PC-9 (cell line): Measurements from ENCODE around the gene HOMER2. TPM values are rescaled to one million over a fixed set of nuclear protein-coding genes. Genes with fewer than 3 reads are reported as not detected.
A peak's percentile ranks its signal among the peaks of the same experiment; 100 is the strongest.

Source experiments
- BruUV-seq: library from RNA; stranded (reverse); fragments of 400-500 nt; replicated peaks from 2 replicates; lab custom pipeline; 2021; lab: Mats Ljungman, UMichigan
- CTCF ChIA-PET: fragments of 300-600 bp; sonication (Branson Sonifier 250); formaldehyde crosslinking; loops from one replicate; lab custom pipeline; 2022; ENCODE audit warnings: antibody characterized with exemption; lab: Charles Lee
- POLR2A ChIA-PET: fragments of 300-600 bp; sonication (Branson Sonifier 250); formaldehyde crosslinking; loops from one replicate; lab custom pipeline; 2022; ENCODE audit warnings: antibody characterized with exemption; ENCODE audit not compliant: unreplicated experiment; lab: Charles Lee
- DNase-seq, 2 experiments: peaks; one replicate each; pipeline versions ENCODE4 v3.0.0 to v3.0.0-alpha.2; 2015 to 2022; ENCODE audit warnings: mixed read lengths in 1 of 2
- H2AFZ ChIP-seq: fragments of 200-600 bp; sonication (generic); 2 replicates; pipeline ENCODE4 v1.8.1; 2017; ENCODE audit warnings: antibody characterized with exemption
- H3F3A ChIP-seq: fragments of 200-600 bp; sonication (generic); 2 replicates; pipeline ENCODE4 v1.8.1; 2017; ENCODE audit warnings: antibody characterized with exemption, mild to moderate bottlenecking, low read depth; ENCODE audit not compliant: insufficient read depth
- H3K27ac ChIP-seq: fragments of 200-600 bp; sonication (generic); 2 replicates; pipeline ENCODE4 v1.6.1; 2016; ENCODE audit warnings: mixed run types
- H3K27me3 ChIP-seq: fragments of 200-600 bp; sonication (generic); 2 replicates; pipeline ENCODE4 v1.6.1; 2016; ENCODE audit warnings: low read depth, mixed run types; ENCODE audit not compliant: insufficient read depth
- H3K36me3 ChIP-seq: fragments of 200-600 bp; sonication (generic); 2 replicates; pipeline ENCODE4 v1.6.1; 2016; ENCODE audit warnings: low read depth, mixed run types
- H3K4me1 ChIP-seq: fragments of 200-600 bp; sonication (generic); replicated peaks from 2 replicates; pipeline ENCODE4 v1.6.1; 2016; ENCODE audit warnings: mixed run types; ENCODE audit not compliant: insufficient read depth
- H3K4me2 ChIP-seq: fragments of 200-600 bp; sonication (generic); 2 replicates; pipeline ENCODE4 v1.6.1; 2017; ENCODE audit warnings: mixed run types
- H3K4me3 ChIP-seq: fragments of 200-600 bp; sonication (generic); 2 replicates; pipeline ENCODE4 v1.6.1; 2016; ENCODE audit warnings: mixed run types
- H3K79me2 ChIP-seq: fragments of 200-600 bp; sonication (generic); 2 replicates; pipeline ENCODE4 v1.6.1; 2017; ENCODE audit warnings: low read depth, mixed run types
- H3K9me2 ChIP-seq: fragments of 200-600 bp; sonication (generic); 2 replicates; pipeline ENCODE4 v1.8.1; 2017; ENCODE audit warnings: mild to moderate bottlenecking; ENCODE audit not compliant: insufficient read depth
- H3K9me3 ChIP-seq: fragments of 200-600 bp; sonication (generic); 2 replicates; pipeline ENCODE4 v1.8.1; 2016; ENCODE audit warnings: low read depth; ENCODE audit not compliant: insufficient read depth
- H4K20me1 ChIP-seq: fragments of 200-600 bp; sonication (generic); 2 replicates; pipeline ENCODE4 v1.8.1; 2017; ENCODE audit not compliant: insufficient read depth
- EZH2 ChIP-seq: fragments of 200-600 bp; sonication (generic); IDR thresholded peaks from 2 replicates; pipeline ENCODE4 v1.8.0; 2017; ENCODE audit warnings: antibody characterized with exemption, low read depth
- intact Hi-C: fragments of 100-400 bp; cut with micrococcal nuclease; formaldehyde crosslinking; loops from one replicate; pipeline ENCODE4 v1.10.0; 2022; ENCODE audit not compliant: unreplicated experiment
- total RNA-seq: library from RNA; stranded (reverse); gene quantifications from 2 replicates; pipeline ENCODE4 v1.2.3, GENCODE V29; 2021
- TF ChIP-seq, protein P1 (sequence below): fragments of 200-600 bp; sonication (generic); conservative IDR thresholded peaks from 2 replicates; pipeline ENCODE4 v1.6.1; 2017; ENCODE audit warnings: mixed run types, antibody characterized with exemption, mild to moderate bottlenecking, moderate library complexity

The HOMER2 gene
- total RNA-seq, 1 experiment from 2014 or later, result 15.1 TPM

DNA sequence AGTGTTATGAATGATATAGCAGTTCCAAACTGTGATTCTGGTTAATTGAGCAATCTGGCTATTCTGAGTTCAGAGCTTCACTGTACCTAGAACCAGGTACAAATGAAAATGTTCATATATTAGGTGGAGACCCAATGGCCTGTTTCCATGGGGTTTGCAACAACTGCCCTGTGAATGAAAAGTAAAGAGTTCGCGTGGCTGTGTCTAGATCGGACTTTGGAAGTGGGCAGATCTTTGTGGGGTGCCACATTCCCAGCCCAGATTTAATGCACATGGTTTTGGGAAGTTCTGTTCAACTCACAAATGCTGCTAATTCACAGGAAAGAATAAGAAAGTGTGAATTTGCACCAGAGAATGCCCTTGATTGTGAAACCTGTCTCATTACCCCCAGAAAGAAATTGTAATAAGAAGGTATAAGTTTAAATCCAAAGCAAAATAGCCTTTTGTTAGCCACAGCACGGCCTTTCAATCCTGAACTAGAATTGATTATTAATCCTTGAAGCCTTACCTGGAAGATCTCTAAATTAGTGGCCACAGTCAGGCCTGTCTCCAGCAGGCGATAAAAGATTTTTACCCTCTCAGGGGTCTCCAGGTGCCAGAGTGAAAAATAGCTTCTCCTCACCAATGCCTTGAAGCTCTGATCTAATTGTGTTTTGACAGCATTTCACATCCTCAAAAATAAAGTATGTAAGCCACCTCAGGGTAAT lies 120.5 kb downstream of the HOMER2 start:
- peak overlapping the region; percentile 65 for H3K27ac ChIP-seq
- ChIA-PET CTCF (interaction anchor here (1.1 kb wide), 1 partner anchor 179 kb away, joined by 4 read pairs; the partner anchor contains the start of gene C15orf40), POLR2A (interaction anchor here (0.6 to 0.7 kb wide), 2 partner anchors 47 to 292 kb away, joined by 3 to 4 read pairs; partner anchors contain the start of gene RPS17)
- no peaks in the 10 kb centered on the region for H3K79me2 ChIP-seq
- no peak overlapping the region for H3K4me3 ChIP-seq
- peaks cover 22% of the 10 kb centered on the region for H3K4me1 ChIP-seq
- H2AFZ ChIP-seq, result no peak overlapping the region
- no peak for DNase-seq
- H3F3A ChIP-seq, result peaks cover 17% of the 10 kb centered on the region
- peak overlapping the region; percentile 42 for H3K4me2 ChIP-seq
- TF ChIP-seq, protein P1, sequence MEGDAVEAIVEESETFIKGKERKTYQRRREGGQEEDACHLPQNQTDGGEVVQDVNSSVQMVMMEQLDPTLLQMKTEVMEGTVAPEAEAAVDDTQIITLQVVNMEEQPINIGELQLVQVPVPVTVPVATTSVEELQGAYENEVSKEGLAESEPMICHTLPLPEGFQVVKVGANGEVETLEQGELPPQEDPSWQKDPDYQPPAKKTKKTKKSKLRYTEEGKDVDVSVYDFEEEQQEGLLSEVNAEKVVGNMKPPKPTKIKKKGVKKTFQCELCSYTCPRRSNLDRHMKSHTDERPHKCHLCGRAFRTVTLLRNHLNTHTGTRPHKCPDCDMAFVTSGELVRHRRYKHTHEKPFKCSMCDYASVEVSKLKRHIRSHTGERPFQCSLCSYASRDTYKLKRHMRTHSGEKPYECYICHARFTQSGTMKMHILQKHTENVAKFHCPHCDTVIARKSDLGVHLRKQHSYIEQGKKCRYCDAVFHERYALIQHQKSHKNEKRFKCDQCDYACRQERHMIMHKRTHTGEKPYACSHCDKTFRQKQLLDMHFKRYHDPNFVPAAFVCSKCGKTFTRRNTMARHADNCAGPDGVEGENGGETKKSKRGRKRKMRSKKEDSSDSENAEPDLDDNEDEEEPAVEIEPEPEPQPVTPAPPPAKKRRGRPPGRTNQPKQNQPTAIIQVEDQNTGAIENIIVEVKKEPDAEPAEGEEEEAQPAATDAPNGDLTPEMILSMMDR, result no peak; the same call in 1 of the 2 replicates
- no peak for TF ChIP-seq EZH2
- H3K9me3 ChIP-seq, result no peaks in the 10 kb centered on the region
- H3K36me3 ChIP-seq, result peaks cover 14% of the 10 kb centered on the region
- intact Hi-C loops, result no loop called here
- no peaks in the 10 kb centered on the region for H3K27me3 ChIP-seq
- BruUV-seq, result no TSS peak
- H3K9me2 ChIP-seq, result no peaks in the 10 kb centered on the region
- no peaks in the 10 kb centered on the region for H4K20me1 ChIP-seq

DNA sequence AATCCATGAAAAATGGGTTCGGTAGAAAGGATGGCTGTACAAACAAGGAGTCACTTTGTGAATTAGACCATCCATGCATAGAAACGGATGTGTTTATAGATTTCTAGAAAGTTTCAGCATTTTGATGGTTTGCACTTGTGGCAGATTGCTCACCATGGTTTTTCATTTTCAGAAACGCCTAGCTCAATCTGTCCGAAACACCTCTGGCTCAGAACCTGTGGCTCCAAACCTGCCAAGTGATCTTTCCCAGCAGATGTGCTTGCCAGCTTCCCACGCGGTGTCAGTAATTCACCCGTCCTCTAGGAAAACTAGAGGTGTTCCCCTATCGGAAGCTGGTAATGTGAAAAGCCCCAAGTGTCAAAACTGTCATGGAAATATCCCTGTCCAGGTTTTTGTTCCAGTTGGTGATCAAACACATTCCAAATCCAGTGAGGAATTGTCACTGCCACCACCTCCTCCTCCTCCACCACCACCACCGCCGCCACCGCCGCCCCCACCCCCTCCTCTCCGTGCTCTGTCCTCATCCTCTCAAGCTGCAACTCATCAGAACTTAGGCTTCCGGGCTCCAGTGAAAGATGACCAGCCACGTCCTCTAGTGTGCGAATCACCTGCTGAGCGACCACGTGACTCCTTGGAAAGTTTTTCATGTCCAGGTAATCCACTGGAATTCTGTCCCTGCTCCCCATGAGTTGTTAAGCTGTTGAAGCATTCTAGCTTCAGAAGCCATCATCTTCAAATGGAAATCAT lies 121.9 kb downstream of the HOMER2 start:
- Histone ChIP-seq H3K4me3 (no peak overlapping the region), H3K4me1 (peaks cover 22% of the 10 kb centered on the region), H3K9me2 (no peaks in the 10 kb centered on the region), H3K79me2 (no peaks in the 10 kb centered on the region), H3K27me3 (no peaks in the 10 kb centered on the region), H3K27ac (no peak overlapping the region), H4K20me1 (no peaks in the 10 kb centered on the region), H3F3A (peaks cover 17% of the 10 kb centered on the region), H3K36me3 (peaks cover 17% of the 10 kb centered on the region), H2AFZ (no peak overlapping the region), H3K4me2 (no peak overlapping the region), H3K9me3 (no peaks in the 10 kb centered on the region)
- no TSS peak for BruUV-seq
- POLR2A ChIA-PET, result interaction anchor here (0.5 kb wide), 1 partner anchor 501 kb away, joined by 14 read pairs; no protein-coding TSS in a partner anchor
- DNase-seq, result no peak
- intact Hi-C loops, result no loop called here
- CTCF ChIA-PET, result no interaction called here
- TF ChIP-seq, protein P1, result no peak
- no peak for TF ChIP-seq EZH2

DNA sequence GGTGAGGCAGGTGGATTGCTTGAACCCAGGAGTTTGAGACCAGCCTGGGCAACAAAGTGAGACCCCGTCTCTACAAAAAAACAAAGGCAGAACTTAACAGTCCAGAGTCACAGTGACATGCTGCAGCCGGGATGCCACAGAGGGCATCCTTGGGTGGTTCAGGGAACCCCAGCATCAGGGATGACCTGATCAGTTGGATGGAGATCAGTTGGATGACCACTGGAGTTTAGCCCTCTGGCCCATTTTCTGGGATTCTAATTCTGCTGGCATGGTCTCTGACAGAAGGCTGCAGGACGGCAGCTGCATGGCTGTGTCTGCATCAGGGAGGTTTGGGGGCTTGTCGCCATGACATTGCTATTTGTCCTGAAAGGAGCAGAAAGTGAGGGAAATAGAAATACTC lies 123.3 kb downstream of the HOMER2 start:
- intact Hi-C loops, result no loop called here
- BruUV-seq, result no TSS peak
- H3F3A ChIP-seq, result peaks cover 17% of the 10 kb centered on the region
- H3K27ac ChIP-seq, result no peak overlapping the region
- H3K79me2 ChIP-seq, result no peaks in the 10 kb centered on the region
- no peaks in the 10 kb centered on the region for H4K20me1 ChIP-seq
- POLR2A ChIA-PET, result no interaction called here
- H3K4me3 ChIP-seq, result no peak overlapping the region
- no peak overlapping the region for H3K4me2 ChIP-seq
- H3K9me2 ChIP-seq, result no peaks in the 10 kb centered on the region
- no peaks in the 10 kb centered on the region for H3K9me3 ChIP-seq
- CTCF ChIA-PET, result no interaction called here
- TF ChIP-seq EZH2, result no peak
- TF ChIP-seq, protein P1, result no peak
- H2AFZ ChIP-seq, result no peak overlapping the region
- no peaks in the 10 kb centered on the region for H3K27me3 ChIP-seq
- H3K36me3 ChIP-seq, result peaks cover 17% of the 10 kb centered on the region
- no peak for DNase-seq
- peaks cover 22% of the 10 kb centered on the region for H3K4me1 ChIP-seq
